ENCODE measurements around the gene POC1A.

Gene POC1A

DNA sequence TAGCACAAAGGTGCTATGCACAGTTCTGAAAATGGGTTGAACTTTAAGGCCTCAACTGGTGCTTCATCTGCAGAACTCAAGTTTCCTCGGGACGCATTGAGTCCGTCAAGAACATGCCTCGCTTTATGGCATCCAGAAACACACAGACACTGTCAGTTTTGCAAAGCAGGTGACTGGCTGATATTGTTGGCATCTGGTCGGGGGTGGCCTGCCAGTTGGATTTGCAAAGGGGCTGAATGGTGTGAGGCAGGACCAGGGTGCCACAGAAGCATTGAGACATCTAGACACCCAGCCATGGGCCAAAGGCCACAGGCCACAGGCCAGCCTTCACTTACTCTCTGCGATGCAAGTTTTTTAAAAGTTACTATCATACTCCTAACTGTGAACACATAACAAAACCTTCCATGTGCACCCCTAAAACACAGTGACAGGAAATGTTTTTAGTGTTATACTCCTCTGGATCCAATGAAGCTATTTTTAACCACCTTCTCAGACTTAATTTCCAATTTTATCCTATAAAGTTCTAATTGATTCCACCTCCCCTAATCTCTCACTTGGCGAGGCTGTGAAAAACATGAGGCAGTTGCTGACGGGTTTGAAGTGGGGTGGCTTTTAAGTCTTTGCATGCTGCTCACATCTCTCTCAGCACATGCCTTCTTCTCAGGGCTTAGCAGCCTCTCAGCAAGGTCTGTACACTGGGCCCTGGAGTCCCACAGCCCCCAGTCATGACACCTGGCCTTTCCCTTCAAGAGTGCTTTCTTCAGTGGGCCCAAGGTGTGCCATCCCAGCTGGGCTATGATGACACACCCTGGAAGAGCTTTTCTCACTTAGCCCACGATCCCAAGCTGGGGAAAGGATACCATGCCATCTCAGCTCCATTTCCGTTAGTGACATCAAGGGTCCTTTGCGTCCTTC is 59.4 kb downstream of the POC1A start:
- Mint-ChIP-seq H3K4me1 (ENCODE audit: low read depth) (no peaks in the 10 kb centered on the region), H3K27me3 (no peaks in the 10 kb centered on the region), H3K4me3 (no peak overlapping the region), H3K27ac (no peak overlapping the region), H3K36me3 (no peaks in the 10 kb centered on the region), H3K9me3 (ENCODE audit: low read depth) (no peaks in the 10 kb centered on the region)

DNA sequence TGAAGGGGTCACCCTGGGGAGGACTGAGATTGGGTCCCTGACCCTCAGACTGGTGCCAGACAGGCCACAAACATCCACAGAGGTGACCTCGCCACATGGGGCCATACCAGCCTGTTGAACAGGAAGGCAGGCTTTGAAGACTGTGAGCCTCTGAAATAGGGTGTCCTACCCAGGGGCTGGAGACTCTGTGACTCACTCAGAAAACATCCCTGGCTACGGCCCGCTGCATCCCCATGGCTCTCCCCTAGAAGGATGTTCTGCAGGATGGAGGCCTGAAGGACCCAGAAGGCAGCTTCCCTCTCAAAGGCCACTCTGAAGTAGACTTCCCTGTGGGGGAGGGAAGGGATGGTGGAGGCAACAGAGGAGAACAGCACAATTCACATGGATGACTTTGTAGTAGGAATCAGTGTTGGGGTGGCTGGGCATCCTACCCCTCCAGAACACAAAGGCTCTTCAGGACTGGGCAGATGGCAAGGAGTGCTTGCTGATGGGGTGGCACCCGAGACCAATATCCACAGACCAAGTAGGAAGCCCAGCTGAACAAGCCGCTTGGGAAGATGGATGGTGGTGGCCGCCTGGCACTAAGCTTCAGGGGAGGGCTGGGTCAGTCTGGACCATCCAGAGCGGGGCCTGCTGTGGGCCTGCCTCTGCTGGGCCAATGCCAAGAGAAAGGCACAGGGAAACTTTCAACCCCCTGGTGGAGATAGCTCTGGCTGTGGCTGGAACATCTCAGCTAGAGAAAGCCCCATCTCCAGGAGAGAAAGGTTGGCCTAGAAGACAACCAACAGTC is 60.3 kb downstream of the POC1A start:
- Mint-ChIP-seq H3K9me3 (ENCODE audit: low read depth) (no peaks in the 10 kb centered on the region), H3K4me3 (no peak overlapping the region), H3K27me3 (no peaks in the 10 kb centered on the region), H3K27ac (no peak overlapping the region), H3K36me3 (no peaks in the 10 kb centered on the region), H3K4me1 (ENCODE audit: low read depth) (no peaks in the 10 kb centered on the region)

DNA sequence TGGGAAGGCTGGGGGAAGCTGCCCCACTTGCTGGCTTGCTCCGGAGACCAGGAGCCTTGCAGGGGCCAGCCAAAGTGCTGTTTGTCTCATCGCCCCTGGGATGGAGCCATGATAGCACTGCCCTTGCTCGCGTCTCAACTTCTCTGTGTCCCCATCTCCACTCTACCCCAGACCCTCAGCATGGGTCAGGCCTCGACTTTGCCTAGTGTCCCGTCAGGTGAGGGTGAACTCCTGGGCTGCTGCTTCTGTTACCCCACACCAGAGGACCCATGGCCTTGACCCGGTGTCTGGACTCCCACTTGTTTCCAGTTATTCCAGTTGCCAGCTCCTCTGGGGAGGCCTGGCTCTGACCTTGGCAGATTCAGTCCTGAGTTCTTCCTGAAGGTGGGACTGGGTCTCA is 61.3 kb downstream of the POC1A start:
- Mint-ChIP-seq H3K36me3 (no peaks in the 10 kb centered on the region), H3K9me3 (ENCODE audit: low read depth) (no peaks in the 10 kb centered on the region), H3K27ac (no peak overlapping the region), H3K27me3 (no peaks in the 10 kb centered on the region), H3K4me1 (ENCODE audit: low read depth) (no peaks in the 10 kb centered on the region), H3K4me3 (no peak overlapping the region)

DNA sequence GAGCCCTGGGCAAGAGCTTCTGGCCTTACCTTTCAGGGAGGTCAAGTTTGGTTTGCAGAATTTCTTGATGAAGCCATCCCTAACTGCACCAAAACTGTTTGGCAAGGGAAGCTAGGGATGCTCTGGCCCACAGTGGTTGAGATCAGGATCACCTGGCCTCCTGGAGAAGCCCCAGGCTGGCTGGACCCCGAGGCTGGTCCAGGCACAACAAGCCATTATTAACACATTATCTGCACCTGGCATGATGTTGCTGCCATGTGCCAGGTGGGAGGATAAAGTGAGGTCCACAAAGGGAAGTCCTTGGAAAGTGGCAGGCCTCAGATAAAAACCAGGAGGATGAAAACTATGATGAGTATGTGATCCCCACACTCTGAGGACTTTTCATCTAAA is 62.0 kb downstream of the POC1A start:
- no peak overlapping the region for H3K27ac Mint-ChIP-seq
- H3K36me3 Mint-ChIP-seq = no peaks in the 10 kb centered on the region
- H3K27me3 Mint-ChIP-seq = no peaks in the 10 kb centered on the region
- H3K9me3 Mint-ChIP-seq (ENCODE audit: low read depth) = no peaks in the 10 kb centered on the region
- peaks cover 6% of the 10 kb centered on the region for H3K4me1 Mint-ChIP-seq (ENCODE audit: low read depth)
- H3K4me3 Mint-ChIP-seq = no peak overlapping the region

DNA sequence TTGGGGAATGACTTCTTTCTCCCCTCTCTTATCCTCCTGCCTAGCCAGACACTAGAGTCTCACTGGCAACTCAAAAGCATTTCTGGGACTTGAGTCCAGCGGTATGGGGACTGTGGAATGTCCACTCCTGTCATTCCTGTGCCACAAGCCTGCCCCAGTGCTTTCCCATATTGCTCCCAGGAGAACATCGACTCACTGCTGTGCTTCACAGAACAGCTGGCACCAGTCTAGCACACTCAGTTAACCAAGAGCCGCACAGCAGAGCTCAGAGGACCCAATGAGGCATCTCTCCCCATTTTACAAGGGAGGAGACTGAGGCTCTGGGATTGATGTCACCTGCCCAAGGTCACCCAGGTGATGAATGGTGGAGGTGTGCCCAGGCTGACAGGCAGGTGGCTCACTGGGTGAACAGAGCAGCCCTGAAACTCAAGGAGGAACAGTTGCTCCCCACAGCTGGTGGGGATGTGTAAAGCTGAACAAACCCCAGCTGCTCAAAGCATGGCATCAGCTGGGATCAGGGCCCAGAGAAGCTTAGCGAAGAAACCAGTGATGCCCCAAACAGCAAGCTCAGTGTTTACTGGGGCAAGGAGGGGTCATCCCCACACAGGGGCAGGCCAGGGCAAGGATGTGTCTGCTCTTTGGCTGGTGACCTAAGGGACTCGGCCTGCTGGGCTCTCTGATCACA is 62.5 kb downstream of the POC1A start:
- Mint-ChIP-seq H3K9me3 (ENCODE audit: low read depth) (no peaks in the 10 kb centered on the region), H3K4me3 (no peak overlapping the region), H3K4me1 (ENCODE audit: low read depth) (peaks cover 11% of the 10 kb centered on the region), H3K36me3 (no peaks in the 10 kb centered on the region), H3K27me3 (no peaks in the 10 kb centered on the region), H3K27ac (no peak overlapping the region)

DNA sequence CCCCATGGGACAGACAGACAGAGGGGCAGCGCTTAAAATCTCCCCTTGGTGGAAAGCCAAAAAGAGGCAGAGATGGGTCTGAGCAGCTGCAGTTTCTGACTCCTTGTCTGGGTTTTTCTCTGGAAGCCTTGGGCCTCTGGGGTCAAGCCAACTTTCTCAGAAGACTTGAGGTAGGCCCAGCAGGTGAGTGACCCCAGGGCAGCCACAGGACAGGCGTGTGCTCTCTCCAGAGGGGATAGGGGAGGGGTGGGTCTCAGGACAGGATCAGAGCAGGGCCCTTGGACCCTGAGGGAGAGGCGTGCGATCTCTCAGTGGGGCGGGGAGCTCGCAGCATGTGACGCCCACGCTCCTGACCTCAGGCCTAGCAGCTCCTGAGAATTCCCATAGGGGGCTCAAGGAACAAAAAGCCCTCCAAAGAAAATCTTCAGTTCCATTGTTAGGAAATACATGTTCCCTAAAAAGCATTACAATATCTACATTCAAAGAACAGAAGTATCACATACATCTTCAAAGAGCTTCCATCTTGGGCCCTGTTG is 63.2 kb downstream of the POC1A start:
- Mint-ChIP-seq H3K4me3 (no peak overlapping the region), H3K4me1 (ENCODE audit: low read depth) (peaks cover 18% of the 10 kb centered on the region), H3K27me3 (no peaks in the 10 kb centered on the region), H3K36me3 (no peaks in the 10 kb centered on the region), H3K9me3 (ENCODE audit: low read depth) (no peaks in the 10 kb centered on the region), H3K27ac (no peak overlapping the region)

DNA sequence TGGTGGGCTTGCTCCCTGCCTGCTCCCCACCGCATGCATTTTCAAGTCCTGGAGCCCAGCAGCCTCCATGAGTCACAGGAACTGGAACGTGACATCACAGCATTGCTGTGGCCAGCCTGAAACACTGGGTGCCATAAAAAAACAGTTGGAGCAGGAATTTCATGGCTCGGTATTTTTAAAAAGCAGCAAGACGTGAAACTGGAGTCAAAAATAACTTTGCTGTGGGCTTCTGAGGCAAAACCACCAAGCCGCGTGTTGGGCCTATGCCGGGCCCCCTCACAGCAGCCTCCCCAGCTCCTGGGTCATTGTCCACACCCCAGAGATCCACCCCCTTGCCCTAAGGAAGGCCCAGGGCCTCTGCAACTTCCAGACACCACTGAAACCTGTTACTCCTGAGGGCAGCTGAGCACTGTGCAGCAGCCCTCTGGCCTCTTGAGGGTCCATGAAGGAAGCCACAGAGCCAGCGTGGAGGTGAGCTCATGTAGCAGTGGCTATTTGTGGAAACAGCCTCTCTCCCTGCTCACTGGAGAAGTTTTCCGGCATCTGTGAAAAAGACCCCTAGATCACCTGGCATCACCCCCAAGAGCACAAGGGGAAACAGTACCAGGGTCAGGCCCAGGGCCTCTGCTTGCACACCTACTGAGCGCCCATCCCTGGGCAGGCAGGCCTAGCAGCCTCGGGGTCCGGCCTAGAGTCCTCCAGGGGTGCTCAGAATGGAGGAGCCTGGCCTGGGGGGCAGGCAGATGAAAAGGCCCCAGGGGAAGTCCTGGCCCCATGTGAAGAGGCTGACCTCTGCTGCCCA is 63.9 kb downstream of the POC1A start:
- H3K27me3 Mint-ChIP-seq = no peaks in the 10 kb centered on the region
- no peak overlapping the region for H3K4me3 Mint-ChIP-seq
- no peaks in the 10 kb centered on the region for H3K36me3 Mint-ChIP-seq
- no peak overlapping the region for H3K27ac Mint-ChIP-seq
- peaks cover 25% of the 10 kb centered on the region for H3K4me1 Mint-ChIP-seq (ENCODE audit: low read depth)
- no peaks in the 10 kb centered on the region for H3K9me3 Mint-ChIP-seq (ENCODE audit: low read depth)

DNA sequence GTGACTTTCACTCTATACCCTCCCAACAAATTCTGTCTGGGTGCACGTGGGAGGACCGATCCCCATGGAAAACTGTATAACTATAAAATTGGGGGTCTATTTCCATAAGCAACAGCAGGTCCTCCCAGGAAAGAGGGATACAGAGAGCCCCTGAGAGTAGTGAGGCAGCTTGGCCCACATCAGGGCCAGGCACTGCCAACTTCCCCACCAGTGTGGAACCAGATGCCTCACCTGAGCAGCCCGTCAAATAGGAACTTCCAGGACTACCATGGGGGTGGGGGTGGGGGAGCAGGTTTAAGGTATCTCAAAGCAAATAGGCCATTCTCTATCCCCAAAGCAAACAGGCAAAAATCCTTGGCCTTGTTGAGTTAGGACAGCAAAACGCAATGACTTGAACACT is 64.5 kb downstream of the POC1A start:
- no peak overlapping the region for H3K27ac Mint-ChIP-seq
- H3K4me1 Mint-ChIP-seq (ENCODE audit: low read depth) = peaks cover 26% of the 10 kb centered on the region
- no peak overlapping the region for H3K4me3 Mint-ChIP-seq
- no peaks in the 10 kb centered on the region for H3K36me3 Mint-ChIP-seq
- no peaks in the 10 kb centered on the region for H3K9me3 Mint-ChIP-seq (ENCODE audit: low read depth)
- no peaks in the 10 kb centered on the region for H3K27me3 Mint-ChIP-seq

DNA sequence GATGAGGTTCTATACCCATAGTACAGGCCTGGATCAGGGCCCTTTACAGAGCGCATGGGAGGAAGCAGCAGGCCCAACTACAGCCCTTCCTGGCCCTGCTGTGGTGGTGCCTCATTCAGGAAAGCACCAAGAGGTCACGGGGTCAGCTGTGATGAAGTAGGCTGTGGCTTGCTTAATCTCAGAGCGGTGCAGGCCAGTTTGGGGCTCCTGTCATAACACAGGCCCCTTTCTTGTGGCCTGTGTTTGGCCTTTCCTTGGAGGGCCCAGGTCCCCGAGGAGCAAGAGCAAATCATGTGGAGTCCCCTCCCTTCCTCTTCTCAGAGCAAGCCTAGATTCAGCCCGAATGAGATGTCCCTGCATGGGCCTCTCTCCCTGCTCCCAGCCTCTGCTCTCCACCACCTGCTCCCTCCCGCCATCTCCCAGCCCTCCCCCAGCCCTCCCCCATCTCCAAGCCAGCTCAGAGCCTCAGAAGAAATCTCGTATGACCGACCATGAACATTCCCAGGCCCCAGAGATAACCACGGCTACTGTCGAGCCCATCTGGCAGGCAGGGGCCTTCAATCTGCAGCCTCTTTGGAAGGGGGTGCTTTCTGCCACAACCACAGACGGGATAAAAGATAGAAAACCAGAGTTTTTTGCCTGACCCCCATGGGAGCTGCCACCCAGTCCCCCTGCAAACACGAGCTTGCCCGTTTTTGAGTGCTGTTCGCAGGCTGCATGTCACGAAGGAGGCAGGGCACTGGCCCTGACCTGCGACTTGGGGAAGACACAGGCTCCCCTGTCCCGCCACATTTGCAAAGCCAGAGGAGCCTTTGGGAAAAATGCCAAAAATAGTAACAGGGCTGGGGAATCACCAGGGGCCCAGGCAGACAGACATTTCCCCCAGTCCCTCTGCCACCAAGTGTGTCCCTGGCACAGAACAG is 65.5 kb downstream of the POC1A start:
- Mint-ChIP-seq H3K27me3 (no peaks in the 10 kb centered on the region), H3K4me1 (ENCODE audit: low read depth) (peaks cover 27% of the 10 kb centered on the region), H3K4me3 (no peak overlapping the region), H3K9me3 (ENCODE audit: low read depth) (no peaks in the 10 kb centered on the region), H3K36me3 (no peaks in the 10 kb centered on the region), H3K27ac (no peak overlapping the region)

DNA sequence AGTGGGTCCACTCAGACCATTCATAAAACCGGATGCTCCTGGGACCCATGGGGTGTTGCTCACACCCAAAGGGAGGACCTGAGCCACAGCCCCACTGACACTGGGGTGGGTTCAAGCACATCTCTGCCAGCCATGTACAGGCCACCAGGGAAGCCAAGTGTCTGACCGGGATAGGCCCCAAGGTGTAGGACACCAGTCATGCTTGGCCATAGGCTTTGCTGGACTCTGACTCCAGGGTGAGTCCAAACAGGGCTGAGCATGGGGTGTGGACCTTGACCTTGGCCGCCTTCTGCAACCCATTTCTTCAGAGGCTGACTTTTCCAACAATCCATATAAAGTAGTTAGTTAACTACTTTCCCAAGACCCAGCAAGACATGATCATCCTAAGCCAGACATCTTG is 66.5 kb downstream of the POC1A start:
- Mint-ChIP-seq H3K27me3 (no peaks in the 10 kb centered on the region), H3K4me3 (no peak overlapping the region), H3K4me1 (ENCODE audit: low read depth) (peaks cover 27% of the 10 kb centered on the region), H3K27ac (no peak overlapping the region), H3K36me3 (no peaks in the 10 kb centered on the region), H3K9me3 (ENCODE audit: low read depth) (no peaks in the 10 kb centered on the region)

DNA sequence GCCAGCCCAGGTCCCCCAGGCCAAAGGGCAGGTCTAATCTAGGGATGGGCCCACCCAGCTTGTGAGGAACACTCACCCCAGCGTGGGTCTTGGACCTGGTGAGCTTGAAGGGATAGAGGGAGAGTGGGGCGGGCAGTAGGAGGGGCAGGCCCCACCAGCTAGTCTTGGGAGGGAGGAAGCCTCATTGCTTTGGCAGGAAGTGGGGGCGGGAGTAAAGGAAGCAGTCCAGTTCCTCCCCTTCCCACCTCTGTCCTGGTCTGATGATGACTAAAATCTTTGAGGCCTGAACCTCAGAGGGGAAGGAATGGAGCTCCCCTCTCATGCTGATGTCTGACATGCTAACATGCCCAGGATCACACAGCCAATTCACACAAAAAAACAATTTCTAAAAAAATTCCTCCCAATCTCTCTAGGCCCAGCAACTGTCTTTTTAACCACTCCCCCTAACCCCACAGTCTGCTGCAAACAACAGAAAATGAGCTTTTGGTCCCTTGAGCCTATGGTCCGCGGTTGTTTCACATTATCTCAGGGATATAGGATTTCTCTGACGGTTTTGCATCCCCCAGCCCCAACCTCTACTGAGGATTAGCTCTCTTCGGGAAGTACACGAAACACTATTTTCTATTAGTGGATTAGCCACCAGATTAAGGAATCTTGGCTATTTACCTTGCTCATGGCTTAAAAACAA is 67.1 kb downstream of the POC1A start:
- Mint-ChIP-seq H3K9me3 (ENCODE audit: low read depth) (no peaks in the 10 kb centered on the region), H3K27ac (peak overlapping the region; percentile 41), H3K4me3 (no peak overlapping the region), H3K36me3 (no peaks in the 10 kb centered on the region), H3K27me3 (no peaks in the 10 kb centered on the region), H3K4me1 (ENCODE audit: low read depth) (peaks cover 27% of the 10 kb centered on the region)

DNA sequence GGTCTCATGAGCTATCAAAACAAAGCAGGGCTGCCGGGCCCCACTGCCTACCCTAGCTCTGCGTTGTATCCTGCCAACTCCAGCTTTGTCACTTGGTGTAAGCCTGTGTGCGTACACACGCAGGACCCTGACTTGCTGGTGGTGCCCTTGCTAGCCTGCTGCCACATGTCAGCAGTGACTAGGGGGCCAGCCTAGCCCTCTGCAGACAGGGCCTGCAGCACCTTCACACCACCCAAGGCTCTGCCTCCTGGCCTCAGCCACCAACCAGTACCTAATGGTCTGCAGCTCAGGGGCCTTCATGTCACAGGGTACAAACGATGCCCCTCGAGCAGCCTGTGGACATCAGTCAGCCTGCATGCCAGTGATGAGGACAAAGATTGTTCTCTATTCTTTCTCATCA is 67.8 kb downstream of the POC1A start:
- peak overlapping the region; percentile 9 for H3K4me3 Mint-ChIP-seq
- H3K36me3 Mint-ChIP-seq = no peaks in the 10 kb centered on the region
- H3K27me3 Mint-ChIP-seq = no peaks in the 10 kb centered on the region

DNA sequence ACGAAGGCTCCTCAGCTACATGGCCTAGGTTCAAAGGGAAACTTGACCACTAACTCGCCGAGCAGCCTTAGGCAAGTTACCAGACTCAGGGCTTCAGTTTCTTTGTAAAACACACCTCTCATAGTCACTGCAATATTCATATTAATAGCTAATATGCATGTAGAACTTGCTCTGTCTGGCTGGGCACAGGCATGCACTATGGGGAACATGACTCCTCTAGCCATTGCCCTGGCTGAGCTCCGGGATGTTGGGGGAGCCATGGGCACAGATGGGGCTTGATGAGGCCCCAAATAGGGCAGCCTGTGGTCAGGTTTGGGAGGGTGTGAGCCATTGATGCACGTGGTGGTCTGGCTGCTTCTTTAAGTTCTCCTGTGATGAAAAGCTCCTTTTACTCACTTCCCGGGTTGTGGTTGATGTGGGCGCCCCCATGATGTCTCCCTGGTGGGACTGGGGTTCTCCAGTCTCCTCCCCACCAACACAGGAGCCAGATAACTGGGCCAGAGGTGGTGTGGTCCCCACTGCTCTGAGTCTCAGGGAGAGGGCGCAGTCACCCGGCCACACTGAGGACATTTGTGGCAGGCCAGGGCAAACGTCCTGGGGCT is 68.4 kb downstream of the POC1A start:
- no peak overlapping the region for H3K4me3 Mint-ChIP-seq
- H3K27me3 Mint-ChIP-seq = no peaks in the 10 kb centered on the region
- no peak overlapping the region for H3K27ac Mint-ChIP-seq
- H3K9me3 Mint-ChIP-seq (ENCODE audit: low read depth) = no peaks in the 10 kb centered on the region
- peaks cover 27% of the 10 kb centered on the region for H3K4me1 Mint-ChIP-seq (ENCODE audit: low read depth)
- H3K36me3 Mint-ChIP-seq = no peaks in the 10 kb centered on the region

More for the DNA sequence above, 67.8 kb downstream of the POC1A start:
- Mint-ChIP-seq H3K27ac (no peak overlapping the region), H3K4me1 (ENCODE audit: low read depth) (peaks cover 27% of the 10 kb centered on the region), H3K9me3 (ENCODE audit: low read depth) (no peaks in the 10 kb centered on the region)
